ENCODE results near the gene RANBP1. TPM values are rescaled to one million over a fixed set of nuclear protein-coding genes. Genes with fewer than 3 reads are reported as not detected.

RANBP1 gene
- total and polyA plus RNA-seq, 2 of the 13 experiments (the other 11 are each of a cell fraction or from before 2014, with no cell fraction given) = 181 to 492 TPM

- no peak for TF ChIP-seq ZNF746 (CRISPR knock-in tag; IDR thresholded peaks at IDR 0.05)
- TF ChIP-seq, protein P1, sequence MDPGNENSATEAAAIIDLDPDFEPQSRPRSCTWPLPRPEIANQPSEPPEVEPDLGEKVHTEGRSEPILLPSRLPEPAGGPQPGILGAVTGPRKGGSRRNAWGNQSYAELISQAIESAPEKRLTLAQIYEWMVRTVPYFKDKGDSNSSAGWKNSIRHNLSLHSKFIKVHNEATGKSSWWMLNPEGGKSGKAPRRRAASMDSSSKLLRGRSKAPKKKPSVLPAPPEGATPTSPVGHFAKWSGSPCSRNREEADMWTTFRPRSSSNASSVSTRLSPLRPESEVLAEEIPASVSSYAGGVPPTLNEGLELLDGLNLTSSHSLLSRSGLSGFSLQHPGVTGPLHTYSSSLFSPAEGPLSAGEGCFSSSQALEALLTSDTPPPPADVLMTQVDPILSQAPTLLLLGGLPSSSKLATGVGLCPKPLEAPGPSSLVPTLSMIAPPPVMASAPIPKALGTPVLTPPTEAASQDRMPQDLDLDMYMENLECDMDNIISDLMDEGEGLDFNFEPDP (CRISPR knock-in tag; conservative IDR thresholded peaks at IDR 0.05) = no peak
- TF ChIP-seq ZNF605 (CRISPR knock-in tag; IDR thresholded peaks at IDR 0.05) = peak; percentile 75; the same call in 1 of the 2 replicates
- no peak for TF ChIP-seq PAWR (CRISPR knock-in tag; IDR thresholded peaks at IDR 0.05; ENCODE audit: borderline replicate concordance)
- no peak for TF ChIP-seq SRSF1 (optimal IDR thresholded peaks at IDR 0.05; ENCODE audit: low read depth, low read length)
- no peak for TF ChIP-seq ZBTB3 (CRISPR knock-in tag; IDR thresholded peaks at IDR 0.05; ENCODE audit: borderline replicate concordance, low read depth)
- TF ChIP-seq, protein P2, sequence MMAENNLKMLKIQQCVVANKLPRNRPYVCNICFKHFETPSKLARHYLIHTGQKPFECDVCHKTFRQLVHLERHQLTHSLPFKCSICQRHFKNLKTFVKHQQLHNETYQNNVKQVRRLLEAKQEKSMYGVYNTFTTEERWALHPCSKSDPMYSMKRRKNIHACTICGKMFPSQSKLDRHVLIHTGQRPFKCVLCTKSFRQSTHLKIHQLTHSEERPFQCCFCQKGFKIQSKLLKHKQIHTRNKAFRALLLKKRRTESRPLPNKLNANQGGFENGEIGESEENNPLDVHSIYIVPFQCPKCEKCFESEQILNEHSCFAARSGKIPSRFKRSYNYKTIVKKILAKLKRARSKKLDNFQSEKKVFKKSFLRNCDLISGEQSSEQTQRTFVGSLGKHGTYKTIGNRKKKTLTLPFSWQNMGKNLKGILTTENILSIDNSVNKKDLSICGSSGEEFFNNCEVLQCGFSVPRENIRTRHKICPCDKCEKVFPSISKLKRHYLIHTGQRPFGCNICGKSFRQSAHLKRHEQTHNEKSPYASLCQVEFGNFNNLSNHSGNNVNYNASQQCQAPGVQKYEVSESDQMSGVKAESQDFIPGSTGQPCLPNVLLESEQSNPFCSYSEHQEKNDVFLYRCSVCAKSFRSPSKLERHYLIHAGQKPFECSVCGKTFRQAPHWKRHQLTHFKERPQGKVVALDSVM (CRISPR knock-in tag; IDR thresholded peaks at IDR 0.05) = no peak
- no peak for TF ChIP-seq KDM5A (IDR thresholded peaks at IDR 0.05; ENCODE audit: borderline replicate concordance, low read length)
- no peak for TF ChIP-seq DPF2 (CRISPR knock-in tag; IDR thresholded peaks at IDR 0.05; ENCODE audit: borderline replicate concordance, low read depth)
- no peak for TF ChIP-seq CENPX (CRISPR knock-in tag; IDR thresholded peaks at IDR 0.05)
- no peak for TF ChIP-seq ZBTB44 (CRISPR knock-in tag; IDR thresholded peaks at IDR 0.05)
- no peak for TF ChIP-seq RBM39 (IDR thresholded peaks at IDR 0.05; ENCODE audit: low read depth, low read length, poor library complexity, severe bottlenecking)
- TF ChIP-seq MLX (CRISPR knock-in tag; IDR thresholded peaks at IDR 0.05) = peak; percentile 63; the same call in 1 of the 2 replicates
- TF ChIP-seq TSC22D2 (CRISPR knock-in tag; IDR thresholded peaks at IDR 0.05; ENCODE audit: borderline replicate concordance) = peak; percentile 77; the same call in 1 of the 2 replicates
- peak; percentile 81 for TF ChIP-seq POGZ (CRISPR knock-in tag; IDR thresholded peaks at IDR 0.05)
- no peak for TF ChIP-seq KAT7 (CRISPR knock-in tag; IDR thresholded peaks at IDR 0.05; ENCODE audit: borderline replicate concordance)
- TF ChIP-seq NFYB (CRISPR knock-in tag; IDR thresholded peaks at IDR 0.05) = peak; percentile 77
- no peak for TF ChIP-seq ZNF20 (CRISPR knock-in tag; IDR thresholded peaks at IDR 0.05)
- TF ChIP-seq RBAK (CRISPR knock-in tag; IDR thresholded peaks at IDR 0.05) = no peak
- TF ChIP-seq, protein P3, sequence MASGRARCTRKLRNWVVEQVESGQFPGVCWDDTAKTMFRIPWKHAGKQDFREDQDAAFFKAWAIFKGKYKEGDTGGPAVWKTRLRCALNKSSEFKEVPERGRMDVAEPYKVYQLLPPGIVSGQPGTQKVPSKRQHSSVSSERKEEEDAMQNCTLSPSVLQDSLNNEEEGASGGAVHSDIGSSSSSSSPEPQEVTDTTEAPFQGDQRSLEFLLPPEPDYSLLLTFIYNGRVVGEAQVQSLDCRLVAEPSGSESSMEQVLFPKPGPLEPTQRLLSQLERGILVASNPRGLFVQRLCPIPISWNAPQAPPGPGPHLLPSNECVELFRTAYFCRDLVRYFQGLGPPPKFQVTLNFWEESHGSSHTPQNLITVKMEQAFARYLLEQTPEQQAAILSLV (CRISPR knock-in tag; IDR thresholded peaks at IDR 0.05; ENCODE audit: borderline replicate concordance) = peak; percentile 93
- TF ChIP-seq ZNF33A (CRISPR knock-in tag; IDR thresholded peaks at IDR 0.05; ENCODE audit: borderline replicate concordance) = no peak
- TF ChIP-seq SRSF4 (IDR thresholded peaks at IDR 0.05; ENCODE audit: low read depth, low read length, poor library complexity, severe bottlenecking) = no peak
- TF ChIP-seq FOXP1 (IDR thresholded peaks at IDR 0.05) = no peak
- TF ChIP-seq FOXP1 (CRISPR knock-in tag; IDR thresholded peaks at IDR 0.05) = no peak; the same call in 1 of the 2 replicates
Observed at GRCh38 chr22:20079745-20080444, 36.0 kb upstream of the RANBP1 start, which contains the start of gene DGCR8 (continued).
